Inflammatory macrophage treated with lipopolysaccharide for 1 hour (primary cell): ENCODE measurements around the gene KRTAP5-5.
"Not testable (repeated sequence)": the region's sequence is repeated elsewhere in the genome, so short reads cannot be mapped to it uniquely, and the experiment has no call there.

Experiments used
- DNase-seq, 2 donors: peaks; one replicate each; pipeline ENCODE4 v3.0.0-alpha.2; 2020 to 2022

Gene KRTAP5-5

DNA sequence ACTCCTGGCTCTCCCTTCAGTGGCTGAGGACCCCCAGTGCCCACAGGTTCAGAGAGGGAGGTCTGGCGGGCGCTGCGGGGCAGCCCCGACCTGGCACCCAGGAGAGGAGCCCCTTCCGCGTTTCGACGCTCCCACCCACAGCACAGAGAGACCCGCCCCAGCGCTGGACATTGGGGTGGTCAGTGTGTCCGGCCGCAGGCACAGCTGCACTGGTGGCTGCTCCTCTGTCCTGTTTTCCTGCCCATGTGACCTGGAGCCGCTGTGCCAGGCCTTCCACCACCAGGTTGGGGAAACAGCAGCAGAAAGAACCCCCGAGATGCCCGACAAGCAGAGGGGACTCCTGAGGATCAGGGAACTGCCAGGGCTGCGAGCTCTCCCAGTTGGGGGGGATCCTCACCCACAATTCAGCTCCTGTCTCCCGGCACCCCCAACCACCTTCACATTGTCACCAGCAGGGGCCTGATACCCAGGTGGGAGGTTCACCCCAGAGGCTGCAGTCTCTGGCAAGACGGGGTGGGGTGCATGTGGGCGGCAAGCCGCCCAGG is 13.6 kb downstream of the KRTAP5-5 start:
- no peak for DNase-seq

DNA sequence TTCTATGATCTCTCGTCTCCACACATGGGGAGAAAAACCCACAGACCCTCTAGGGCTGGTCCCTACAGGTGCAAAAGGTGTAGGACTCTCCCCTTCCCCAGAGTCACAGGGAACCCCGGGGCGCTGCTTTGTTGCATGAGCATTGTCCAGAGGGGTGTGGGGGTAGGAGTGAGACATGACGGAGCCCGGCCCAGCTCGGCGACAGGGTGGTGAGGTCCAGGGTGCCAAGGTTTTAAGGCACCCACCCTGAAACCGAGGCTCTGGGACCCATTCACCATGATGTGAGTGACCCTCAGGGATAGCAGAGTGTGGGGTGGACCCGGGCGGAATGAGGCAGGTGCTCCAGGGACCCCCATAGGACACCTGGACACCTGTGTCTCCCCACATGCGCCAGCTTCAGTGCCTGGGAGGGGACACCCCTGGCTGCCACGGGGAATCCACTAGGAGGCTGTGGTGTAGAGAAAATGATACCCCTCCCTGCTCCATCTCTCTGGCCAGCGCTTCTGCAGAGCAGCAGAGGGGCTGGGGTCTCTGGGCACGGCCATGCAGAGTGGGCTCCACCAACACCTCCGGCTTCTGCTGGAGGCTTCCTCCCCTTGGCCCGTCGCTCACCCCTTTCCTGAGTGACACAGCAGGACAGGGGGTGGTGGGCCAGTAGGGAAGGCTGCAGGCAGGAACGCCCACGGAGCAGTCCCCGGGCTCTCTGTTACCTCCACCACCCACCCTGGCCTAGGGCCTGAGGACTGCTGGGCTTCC is 15.2 kb downstream of the KRTAP5-5 start:
- no peak for DNase-seq

- DNase-seq: no peak
Measured at GRCh38 chr11:1645357-1645821, 15.8 kb downstream of the KRTAP5-5 start.

GRCh38 chr11:1646540-1646939 is 17.0 kb downstream of the KRTAP5-5 start:
- DNase-seq: not testable (repeated sequence)

DNA sequence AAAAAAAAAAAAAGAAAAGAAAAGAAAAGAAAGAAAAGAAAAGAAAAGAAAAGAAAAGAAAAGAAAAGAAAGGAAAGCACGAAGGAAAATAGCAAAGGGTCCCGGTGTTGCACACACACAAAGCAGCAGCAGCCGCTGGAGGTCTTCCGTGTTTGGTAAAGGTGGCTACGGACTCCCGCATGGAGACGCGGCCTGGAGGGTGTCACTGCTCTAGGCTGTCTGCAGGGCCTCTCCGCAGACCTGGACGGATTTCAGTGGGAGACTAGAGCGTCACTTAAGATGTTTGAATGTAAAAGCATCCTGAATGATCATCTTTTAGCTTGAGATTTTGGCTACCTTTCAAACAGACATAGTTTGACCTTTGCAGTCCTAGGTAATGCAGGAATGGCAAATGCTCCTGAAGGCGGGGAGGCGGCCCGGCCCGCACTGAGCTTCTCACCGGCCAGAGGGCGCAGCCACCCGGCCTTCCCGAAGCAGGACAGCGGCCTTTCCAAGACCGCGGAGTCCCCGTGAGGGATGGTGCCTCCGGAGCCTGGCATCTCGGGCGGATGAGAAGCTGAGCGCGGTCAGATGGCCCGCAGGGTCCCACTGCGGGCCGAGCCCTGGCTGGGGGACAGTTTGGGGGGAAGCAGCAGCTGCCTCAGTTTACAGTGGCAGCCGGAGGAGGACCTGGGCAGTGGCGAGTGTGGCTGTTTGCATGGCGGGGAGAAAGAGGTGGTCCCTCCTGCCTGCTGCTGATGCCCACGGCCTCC is 18.5 kb downstream of the KRTAP5-5 start:
- no peak for DNase-seq

- no peak for DNase-seq
Measured at GRCh38 chr11:1648653-1649420, 19.3 kb downstream of the KRTAP5-5 start.

- DNase-seq: no peak
Measured at GRCh38 chr11:1650034-1650917, 20.7 kb downstream of the KRTAP5-5 start.

- DNase-seq: no peak
Measured at GRCh38 chr11:1650918-1651262, 21.3 kb downstream of the KRTAP5-5 start.

DNA sequence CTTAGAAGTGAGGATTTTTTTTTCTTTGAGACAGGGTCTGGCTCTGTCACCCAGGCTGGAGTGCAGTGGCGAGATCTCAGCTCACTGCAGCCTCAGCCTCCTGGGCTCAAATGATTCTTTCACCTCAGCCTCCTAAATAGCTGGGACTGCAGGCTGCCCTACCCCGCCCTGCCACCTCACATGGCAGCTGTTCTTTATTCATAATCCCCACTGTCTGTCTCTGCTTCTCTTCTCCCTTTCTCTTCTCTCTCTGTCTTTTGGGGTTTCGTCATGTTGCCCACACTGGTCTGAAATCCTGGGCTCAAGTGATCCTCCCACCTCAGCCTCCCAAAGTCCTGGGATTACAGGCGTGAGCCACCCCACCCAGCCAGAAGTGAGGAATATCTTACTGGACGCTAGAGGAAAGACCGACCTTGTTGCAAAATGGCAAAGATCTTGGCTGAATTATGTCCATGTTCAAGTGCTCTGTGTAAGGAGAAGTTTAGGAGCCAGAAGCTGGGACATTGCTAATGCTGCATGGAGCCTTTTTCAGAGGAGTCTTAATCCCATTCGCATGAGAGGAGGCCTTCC is 21.9 kb downstream of the KRTAP5-5 start:
- DNase-seq: no peak

GRCh38 chr11:1652026-1652425 is 22.5 kb downstream of the KRTAP5-5 start:
- no peak for DNase-seq

- DNase-seq: no peak
Measured at GRCh38 chr11:1652442-1652770, 22.8 kb downstream of the KRTAP5-5 start.

DNA sequence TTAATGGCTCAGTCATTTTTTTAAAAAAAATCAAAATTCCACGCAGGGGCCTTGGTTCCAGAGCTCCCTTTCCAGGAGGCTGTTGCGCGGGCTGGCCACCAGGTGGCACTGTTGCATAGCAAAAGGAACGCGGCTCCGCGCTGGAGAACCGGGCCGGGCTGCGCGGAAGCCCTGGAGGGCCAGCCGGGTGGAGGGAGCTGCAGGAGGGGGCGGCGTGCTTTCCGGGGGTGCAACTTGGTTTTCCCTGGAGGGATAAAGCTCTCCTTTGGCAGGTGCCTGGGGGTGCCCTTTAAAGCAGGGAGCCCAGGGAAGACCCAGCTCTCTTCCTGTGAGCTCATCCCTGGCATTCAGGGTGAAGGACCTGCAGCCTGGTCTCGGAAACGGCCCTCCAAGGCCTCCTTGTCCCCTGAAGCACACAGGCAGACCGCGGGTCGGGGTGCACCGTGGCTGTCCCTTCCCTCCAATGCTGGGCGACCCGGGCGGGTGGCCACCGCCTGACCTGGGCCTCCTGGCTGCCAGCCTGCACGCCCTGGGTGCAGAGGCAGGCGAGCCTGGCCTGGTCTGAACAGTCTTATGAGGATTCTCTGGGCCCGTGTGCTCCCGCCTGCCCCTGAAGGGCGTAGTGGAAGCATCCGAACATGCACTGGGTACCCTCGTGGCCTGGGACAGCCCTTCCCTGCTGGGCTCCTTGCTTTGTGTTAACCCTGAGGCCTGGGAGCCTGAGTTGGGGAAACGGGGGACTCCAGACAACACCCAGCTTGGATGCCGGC is 23.4 kb downstream of the KRTAP5-5 start:
- DNase-seq: peak; percentile 25 to 87

DNA sequence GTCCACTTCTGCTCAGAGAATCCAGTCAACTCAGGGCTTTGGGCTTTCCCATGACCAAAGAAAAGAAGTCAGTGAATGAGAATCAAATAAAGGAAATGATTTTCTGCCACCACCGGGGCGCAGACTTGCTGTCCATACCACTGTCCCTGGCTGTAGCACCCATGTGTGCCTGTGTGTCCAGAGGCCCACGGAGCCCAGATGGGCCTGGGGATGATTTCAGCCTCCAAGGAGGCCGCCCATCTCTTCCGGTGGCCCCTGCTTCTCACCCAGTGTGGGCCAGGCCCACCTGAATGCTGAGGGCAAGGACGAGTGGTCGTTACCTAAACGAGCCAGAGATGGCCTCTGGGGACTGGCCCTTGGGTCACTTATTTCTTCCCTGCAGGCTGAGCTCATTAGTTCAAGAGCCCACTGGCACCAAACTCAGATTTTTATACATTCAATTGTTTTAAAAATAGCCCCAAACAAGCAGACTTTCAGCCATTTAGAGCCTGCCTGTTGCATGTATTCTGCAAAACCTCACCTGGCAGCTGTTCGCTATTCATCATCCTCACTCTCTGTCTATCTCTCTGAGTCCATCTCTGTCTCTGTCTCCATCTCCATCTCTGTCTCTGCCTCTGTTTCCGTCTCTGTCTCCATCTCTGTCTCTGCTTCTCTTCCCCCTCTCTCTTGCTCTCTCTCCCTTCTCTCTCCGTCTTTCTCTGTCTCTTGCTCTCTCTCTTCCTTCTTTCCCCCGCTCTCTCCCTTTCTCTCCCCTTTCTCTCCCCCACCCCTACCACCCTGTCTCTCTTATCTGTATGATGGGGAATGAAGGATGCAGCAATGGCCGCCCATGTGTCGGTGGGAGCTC is 24.2 kb downstream of the KRTAP5-5 start:
- no peak for DNase-seq

DNA sequence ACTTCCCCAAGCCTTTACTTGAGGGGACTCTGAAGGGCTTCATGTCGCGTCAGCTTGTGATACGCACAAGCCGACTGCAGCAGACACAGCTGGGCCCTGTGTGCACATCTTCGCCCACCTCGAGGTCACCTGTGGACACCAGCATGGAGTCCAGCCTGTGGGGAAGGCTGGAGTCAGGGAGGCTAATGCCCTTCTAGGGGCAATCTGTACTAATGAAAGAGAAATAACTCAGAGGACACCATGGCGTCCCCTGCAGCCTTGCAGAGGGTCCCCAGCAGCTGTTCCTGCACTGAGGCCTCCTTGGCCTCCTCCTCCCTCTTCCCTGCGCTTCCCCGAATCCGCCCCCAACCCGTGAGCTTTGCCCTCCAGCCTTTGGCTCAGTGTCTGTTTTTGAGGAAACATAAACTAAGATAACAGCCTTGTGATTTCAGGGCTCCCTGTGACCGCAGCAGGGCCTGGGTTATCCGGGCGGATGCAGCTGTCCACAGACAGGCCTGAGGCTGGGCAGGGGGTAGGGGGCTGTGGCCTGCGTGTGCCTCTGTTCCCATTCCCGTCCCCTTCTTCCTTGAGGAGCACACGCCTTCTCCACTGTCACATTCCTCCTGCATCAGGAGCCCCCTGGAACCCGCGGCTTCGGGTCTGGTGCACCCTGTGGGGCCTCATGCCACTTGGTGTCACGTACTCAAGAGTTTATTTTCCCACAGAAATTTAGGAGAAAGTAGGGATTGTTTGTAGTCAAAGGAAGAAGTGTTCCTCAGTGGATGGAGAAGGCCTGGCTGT is 25.0 kb downstream of the KRTAP5-5 start:
- no peak for DNase-seq

DNA sequence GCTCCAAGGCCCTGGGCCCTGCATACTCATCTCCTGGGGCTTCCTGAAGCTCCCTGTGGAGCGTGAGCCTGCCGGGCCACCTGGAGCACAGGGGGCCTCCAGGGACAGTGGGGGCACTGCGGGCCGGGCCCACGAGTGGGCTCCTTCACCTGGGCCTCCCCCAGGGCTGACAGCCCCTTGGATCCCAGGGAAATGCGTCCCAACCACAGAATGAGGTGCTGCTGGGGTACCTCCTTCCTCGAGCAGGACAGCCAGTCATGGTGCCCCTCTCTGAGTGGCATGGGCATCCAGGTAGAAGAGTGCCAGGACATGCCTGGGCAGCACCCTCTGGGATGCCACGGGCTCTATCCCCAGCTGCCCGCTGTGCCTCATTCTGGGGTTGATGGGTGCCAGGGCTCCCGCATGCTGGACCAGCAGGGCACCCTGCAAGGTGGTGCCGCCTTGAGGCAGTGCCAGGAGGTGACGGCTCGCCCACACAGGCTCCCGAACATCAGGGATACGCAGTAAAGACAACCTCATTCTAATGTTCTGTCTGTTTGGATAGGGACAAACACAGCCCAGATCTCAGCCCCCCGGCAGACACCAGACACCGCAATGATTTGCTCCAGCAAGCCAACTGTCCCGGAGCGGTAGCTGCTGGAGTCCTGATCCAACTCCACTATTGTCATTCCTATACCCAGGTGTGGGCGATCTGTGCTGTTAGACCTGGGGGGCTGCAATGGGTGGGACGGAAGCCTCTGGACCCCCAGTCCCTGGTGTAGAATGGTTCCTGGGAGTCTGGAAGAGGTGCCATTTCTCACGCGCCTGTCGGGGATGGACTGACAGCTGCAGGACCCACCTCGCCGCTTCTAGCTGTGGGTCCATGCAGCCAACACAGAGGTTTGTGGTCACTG is 25.8 kb downstream of the KRTAP5-5 start:
- no peak for DNase-seq

GRCh38 chr11:1656061-1656441 is 26.5 kb downstream of the KRTAP5-5 start:
- DNase-seq: no peak

DNA sequence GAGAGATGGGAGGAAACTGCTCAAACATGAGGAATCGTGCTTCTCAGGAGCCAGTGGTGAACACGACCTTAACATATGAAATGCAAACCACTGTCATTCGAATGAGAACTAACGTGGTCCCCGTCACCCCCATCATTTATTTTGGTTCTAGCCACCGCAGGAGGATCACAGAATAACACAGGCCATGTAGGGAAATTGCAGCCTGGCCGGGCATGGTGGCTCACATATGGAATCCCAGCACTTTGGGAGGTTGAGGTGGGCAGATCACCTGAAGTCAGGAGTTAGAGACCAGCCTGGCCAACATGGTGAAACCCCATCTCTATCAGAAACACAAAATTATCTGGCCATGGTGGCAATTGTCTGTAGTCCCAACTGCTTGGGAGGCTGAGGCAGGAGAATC is 27.1 kb downstream of the KRTAP5-5 start:
- DNase-seq: no peak

- no peak for DNase-seq
Measured at GRCh38 chr11:1659506-1659905, 29.9 kb downstream of the KRTAP5-5 start.
